HG03521 (cell line): ENCODE data around the gene TRPM4.
"Not testable (repeated sequence)": the region's sequence is repeated elsewhere in the genome, so short reads cannot be mapped to it uniquely, and the experiment has no call there.

Source experiments
- ATAC-seq: cut with Tn5 transposase; IDR thresholded peaks from one replicate; pipeline ENCODE4 v1.9.1; 2021; ENCODE audit warnings: mild to moderate bottlenecking, moderate library complexity; ENCODE audit not compliant: unreplicated experiment

The TRPM4 gene

DNA sequence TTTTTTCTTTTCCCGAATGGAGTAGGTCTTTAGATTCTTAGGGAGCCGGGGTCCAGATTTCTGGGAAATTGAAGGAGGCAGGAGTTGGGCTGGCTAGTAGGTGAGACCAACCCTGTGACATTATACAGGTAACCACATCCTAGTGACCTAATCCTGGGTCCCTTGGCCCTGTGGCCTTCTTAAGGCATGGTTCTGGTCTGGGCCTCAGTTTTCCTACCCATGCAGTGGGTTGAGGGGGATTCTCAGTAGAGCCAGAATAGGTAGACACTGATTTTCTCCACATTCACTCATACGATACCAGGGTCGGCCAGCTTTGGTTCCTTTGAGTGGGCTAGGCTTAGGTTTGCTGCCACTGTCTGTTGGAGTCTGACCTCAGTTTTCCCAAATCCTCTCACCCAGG, 31.0 kb upstream of the TRPM4 start:
- ATAC-seq = no peak

DNA sequence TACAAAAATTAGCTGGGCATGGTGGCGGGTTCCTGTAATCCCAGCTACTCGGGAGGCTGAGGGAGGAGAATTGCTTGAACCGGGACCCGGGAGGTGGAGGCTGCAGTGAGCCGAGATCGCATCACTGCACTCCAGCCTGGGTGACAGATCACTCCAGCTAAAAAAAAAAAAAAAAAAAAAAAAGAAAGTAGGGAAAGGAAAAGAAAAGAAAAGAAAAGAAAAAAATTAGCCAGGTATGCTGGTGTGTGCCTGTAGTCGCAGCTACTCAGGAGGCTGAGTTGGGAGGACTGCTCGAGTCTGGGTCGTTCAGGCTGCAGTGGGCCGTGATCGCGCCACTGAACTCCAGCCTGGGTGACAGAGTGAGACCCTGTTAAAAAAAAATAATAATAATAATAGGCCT, 30.4 kb upstream of the TRPM4 start:
- ATAC-seq = not testable (repeated sequence)

DNA sequence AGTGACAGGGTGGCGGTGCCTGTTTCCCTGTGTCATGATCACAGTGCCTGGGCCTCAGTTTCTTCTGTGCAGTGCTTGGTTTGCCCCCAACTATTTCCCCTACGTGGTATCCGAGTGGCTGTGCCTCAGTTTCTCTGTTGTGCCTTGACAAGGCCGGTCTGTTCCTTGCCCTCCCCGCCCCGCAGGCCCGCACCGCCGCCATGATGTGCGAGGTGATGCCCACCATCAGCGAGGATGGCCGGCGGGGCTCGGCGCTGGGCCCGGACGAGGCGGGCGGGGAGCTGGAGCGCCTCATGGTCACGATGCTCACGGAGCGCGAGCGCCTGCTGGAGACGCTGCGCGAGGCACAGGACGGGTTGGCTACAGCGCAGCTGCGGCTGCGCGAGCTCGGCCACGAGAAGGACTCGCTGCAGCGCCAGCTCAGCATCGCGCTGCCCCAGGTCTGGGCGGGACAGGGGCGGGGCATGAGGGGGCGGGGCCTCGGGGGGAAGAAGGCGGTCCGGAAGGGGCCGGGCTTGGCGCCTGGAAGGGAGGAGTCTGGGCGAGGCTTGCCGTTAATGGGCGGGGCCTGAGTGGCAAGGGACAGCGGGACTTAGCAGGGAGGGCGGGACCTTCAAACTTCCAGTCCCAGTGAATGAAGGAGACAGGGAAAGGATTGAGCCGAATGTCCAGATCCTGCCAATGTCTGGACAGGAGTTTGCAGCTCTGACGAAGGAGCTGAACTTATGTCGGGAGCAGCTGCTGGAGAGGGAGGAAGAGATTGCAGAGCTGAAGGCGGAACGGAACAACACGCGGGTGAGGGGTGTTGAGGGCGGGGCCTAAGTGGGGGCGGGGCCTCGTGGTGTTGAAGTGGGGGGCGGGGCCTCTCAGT, 29.7 kb upstream of the TRPM4 start:
- ATAC-seq = peak; percentile 81

DNA sequence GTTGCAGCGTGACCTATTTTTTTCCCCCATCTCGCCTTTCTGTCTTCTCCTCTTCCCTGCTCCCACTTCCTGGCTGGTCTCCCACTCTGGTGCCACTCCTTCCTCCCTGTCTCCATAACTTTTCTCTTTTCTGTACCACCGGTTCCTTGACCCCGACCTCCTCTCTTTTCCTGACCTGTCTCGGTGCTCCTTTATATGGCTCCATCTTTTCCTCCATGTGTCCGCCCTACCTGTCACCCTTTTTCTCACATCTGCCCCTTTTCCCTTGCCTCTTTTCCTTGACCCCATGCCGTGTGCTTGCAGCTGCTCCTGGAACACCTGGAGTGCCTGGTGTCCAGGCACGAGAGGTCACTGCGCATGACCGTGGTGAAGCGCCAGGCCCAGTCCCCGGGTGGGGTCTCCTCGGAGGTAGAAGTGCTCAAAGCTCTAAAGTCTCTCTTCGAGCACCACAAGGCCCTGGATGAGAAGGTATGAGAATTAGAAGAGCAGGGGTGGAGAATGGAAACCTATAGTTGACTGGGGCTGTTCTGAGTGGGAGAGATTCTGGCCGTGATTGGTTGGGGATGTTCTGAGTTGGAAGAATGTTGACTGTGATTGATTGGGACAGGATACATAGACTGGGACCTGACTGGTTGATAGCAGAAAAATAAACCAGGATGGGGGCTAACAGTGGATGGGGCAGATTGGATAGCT, 28.9 kb upstream of the TRPM4 start:
- no peak for ATAC-seq

DNA sequence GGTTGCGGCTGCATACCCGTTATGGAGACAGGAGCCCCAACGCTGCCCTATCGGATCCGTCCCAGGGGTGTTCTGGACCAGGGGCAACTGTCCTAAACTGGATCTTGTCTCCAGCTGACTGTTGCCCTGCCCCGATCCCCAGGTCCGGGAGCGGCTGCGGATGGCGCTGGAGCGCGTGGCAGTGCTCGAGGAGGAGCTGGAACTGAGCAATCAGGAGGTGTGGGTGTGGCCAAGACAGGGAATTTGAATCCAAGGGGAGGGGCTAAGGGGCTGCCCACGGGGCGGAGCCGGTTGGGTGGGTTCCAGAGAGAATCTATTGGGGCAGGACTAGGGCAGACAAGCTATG, 28.4 kb upstream of the TRPM4 start:
- no peak for ATAC-seq

DNA sequence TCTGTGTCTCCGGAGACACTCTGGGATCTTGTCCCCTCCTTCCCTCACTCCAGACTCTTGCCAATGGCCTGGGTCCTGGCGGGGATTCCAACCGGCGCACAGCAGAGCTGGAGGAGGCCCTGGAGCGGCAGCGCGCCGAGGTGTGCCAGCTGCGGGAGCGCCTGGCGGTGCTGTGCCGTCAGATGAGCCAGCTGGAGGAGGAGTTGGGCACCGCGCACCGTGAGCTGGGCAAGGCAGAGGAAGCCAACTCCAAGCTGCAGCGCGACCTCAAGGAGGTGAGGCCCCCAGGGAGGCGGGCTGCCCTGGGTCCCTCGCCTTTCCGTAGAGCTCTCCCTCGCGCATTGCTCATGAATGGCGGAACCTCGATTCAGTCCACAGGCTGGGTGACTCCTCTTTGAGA, 27.3 kb upstream of the TRPM4 start:
- ATAC-seq = no peak

DNA sequence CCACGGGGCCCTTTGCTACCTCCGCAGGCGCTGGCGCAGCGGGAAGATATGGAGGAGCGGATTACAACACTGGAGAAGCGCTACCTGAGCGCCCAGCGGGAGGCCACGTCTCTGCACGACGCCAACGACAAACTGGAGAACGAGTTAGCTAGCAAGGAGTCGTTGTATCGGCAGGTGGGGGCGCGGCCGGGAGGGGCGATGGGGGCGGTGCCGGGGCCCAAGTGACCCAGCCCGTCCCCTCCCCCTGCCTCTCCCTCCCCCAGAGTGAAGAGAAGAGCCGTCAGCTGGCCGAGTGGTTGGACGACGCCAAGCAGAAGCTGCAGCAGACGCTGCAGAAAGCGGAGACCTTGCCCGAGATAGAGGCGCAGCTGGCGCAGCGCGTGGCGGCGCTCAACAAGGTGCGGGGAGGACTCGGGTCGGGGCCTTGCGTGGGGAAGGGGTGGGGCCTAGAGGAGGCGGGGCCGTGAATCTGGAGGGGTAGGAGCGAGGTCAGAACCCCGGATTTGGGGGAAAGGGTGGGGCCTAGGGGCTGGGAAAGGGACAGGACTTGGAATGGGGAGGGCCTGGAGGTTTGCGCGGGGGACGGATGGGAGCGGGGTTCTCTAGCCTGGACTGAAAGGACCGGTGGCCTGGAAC, 24.5 kb upstream of the TRPM4 start:
- ATAC-seq = no peak

DNA sequence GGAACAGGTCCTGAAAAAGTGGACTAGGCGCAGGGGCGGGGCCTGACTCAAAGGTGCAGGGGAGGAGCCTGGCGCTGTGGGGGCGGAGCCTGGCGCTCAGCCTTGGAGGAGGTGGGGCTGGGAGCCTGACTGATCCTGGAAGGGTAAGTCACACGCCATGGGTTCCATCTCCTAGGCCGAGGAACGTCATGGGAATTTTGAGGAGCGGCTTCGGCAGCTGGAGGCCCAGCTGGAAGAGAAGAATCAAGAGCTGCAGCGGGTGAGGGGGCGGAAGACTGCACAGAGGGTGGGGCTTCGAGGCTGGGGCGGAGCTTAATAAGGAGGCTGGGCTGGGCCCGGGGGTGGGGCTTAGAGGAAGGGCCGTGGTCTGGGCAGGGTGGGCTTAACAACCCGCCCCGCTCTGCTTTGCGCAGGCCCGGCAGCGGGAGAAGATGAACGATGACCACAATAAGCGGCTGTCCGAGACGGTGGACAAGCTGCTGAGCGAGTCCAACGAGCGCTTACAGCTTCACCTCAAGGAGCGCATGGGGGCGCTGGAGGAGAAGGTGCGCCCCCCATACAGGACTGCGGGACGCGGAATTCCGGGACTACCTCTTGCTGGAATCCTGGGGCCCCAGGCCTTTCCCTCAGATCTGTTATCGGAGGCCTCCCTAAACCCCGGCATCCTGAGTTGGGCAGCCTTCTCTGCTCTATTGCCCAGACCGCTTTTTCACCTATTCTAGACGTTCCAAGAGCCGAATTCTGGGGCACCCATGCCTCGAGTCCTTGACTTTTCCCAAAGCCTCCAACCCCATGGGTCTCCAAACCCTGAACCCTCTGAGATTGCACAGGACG, 23.8 kb upstream of the TRPM4 start:
- no peak for ATAC-seq

DNA sequence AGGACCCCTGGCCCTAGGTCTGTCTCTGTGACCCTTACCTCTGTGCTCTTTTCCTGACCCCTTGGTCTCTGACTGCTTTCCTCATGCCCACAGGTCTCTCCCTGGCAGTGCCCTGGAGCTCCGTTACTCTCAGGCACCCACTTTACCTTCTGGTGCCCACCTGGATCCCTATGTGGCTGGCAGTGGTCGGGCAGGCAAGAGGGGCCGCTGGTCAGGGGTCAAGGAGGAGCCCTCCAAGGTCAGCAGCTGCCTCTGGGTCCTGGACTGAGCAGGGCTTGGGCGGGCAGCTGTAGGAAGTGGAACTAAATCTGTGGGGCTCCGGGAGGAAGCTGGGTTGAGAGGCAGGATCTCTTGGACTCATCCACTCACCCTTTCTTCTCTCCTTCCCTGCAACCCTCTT, 21.9 kb upstream of the TRPM4 start:
- ATAC-seq = no peak

DNA sequence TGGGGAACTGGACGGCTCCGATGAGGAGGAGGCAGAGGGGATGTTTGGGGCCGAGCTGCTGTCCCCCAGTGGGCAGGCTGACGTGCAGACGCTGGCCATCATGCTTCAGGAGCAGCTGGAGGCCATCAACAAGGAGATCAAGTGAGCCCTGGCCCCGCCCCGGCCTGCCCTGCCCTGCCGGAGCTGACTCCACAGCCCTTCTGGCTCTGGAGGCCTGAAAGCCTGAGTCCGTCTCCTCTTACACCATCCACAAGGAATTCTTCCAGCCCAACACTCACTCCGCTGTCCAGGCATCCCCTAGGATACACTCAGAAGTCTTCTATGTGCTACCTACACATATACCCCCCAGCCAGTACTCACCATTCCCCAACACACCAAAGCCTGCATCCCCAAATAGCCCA, 20.8 kb upstream of the TRPM4 start:
- ATAC-seq = no peak

DNA sequence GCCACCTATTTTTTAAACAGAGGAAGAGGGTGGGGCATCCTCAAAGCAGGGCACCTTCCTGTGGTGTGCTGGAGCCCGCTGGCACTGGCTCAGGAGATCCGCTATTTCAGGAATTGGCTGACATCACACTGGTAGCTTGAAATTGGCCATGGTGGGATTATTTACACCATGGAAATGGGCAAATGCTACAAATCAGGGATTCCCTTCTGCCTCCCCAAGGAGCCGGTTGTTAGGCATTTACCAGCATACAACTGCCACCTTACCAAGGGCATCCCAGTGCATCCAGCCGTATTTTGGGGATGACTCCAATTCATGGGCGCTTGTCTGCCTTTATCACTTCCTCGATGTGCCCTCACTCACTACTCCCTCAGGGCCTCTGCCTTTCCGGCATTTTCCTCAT, 16.6 kb upstream of the TRPM4 start:
- no peak for ATAC-seq

DNA sequence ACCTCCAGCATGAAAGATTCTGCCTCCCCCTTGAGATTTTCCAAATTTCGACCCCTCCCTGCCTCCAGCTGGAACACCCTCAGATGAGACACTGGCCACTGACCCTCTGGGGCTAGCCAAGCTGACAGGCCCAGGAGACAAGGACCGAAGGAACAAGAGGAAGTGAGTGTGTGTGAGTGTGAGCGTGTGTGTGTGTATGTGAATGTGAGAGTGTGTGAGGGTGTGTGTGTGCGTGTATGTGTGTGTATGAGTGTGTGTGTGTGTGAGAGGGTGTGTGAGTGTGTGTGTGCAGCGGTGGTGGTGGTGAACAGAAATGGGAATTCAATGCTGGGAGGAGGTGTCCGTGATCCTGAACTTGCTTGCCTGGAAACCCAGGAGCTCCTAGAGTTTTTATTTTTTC, 16.2 kb upstream of the TRPM4 start:
- ATAC-seq = no peak

DNA sequence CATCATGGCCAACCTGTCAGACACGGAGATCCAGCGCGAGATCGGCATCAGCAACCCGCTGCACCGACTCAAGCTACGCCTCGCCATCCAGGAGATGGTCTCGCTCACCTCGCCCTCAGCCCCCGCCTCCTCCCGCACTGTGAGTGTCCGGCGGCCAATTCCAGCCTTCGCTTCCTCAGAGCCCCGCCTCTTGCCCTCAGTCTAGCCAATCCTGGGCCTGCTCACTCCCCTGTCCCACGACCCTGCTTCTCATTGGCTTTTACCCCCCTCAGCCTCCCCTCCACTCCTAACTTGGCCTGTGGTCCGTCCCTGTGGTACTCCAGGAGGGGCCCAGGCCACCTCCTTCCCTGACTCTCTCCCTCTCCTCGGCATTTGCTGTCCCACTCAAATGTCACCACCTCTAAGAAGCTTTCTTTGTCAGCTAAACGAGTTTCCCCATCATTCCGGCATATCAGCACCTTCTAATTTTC, 14.7 kb upstream of the TRPM4 start:
- ATAC-seq = no peak

DNA sequence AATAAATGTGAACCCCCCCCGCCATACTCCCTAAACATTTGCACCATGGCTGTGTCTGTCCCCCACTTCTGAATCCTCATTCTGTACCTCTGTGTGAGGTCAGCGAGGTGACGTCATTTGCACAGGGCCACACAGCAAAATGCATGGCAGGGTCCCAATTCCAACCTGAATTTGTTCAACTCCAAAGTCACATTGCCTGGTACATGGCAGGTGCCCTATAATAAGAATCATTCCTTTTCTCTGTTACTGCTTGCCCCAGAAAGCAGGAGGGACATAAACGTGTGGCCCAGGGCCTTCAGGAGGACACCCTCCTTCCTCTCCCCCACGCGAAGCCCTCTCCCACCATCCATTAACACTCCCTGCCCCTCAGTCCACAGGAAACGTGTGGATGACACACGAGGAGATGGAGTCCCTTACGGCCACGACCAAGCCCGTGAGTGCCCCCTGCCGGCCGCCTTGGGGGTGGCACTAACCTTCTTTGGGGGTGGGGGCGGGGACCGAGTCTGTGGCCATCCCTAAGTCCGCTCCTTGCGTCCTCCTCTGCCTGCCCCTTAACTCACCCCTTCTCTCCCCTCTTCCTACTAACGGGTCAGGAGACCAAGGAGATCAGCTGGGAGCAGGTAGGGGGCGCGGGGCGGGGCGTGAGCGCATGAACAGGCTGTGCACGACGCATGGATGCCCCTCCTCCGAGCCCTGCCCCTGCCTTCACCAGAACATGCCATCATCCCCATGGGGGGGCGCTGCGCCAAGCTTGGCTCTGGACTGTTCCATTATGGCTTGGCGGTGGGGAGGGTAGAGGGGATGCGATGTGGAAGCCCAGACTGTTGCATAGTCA, 11.8 kb upstream of the TRPM4 start:
- ATAC-seq = no peak

DNA sequence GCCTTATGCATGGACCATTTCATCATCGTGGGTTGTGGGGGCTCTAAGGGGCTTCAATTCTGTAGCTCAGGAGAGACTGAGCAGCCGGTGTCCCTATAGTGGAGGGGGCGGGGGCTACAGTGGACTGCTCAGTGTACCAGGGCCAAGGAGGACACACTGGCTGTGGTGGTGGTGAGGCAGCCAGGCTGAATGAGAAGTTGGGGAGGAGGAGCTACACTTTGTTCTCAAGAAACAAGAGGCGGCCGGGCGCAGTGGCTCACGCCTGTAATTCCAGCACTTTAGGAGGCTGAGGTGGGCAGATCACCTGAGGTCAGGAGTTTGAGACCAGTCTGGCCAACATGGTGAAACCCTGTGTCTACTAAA, 11.2 kb upstream of the TRPM4 start:
- ATAC-seq = not testable (repeated sequence)

DNA sequence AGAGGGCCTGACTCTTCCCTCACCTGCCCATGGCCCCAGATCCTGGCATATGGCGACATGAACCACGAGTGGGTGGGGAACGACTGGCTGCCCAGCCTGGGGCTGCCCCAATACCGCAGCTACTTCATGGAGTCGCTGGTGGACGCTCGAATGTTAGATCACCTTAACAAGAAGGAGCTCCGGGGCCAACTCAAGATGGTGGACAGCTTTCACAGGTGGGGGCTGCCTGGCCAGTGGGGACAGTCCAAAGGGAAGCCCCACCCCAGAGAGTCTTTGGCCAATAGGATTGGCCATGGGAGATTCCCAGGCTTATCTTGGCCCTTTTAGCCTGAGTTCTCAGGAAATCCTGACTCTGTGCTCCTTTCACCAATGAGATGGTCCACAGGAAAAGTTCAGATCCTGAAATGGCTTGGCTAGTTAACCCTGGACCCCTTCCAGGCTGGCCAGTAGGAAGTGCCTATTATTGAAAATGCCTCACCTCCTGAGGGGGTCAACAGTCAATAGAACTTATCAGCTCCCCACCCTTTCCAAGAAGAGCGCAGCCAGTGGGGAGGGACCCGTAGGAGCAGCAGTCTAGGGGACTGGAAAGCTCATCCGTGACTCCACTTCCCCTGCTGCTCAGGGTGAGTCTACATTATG, 9.4 kb upstream of the TRPM4 start:
- ATAC-seq = no peak

DNA sequence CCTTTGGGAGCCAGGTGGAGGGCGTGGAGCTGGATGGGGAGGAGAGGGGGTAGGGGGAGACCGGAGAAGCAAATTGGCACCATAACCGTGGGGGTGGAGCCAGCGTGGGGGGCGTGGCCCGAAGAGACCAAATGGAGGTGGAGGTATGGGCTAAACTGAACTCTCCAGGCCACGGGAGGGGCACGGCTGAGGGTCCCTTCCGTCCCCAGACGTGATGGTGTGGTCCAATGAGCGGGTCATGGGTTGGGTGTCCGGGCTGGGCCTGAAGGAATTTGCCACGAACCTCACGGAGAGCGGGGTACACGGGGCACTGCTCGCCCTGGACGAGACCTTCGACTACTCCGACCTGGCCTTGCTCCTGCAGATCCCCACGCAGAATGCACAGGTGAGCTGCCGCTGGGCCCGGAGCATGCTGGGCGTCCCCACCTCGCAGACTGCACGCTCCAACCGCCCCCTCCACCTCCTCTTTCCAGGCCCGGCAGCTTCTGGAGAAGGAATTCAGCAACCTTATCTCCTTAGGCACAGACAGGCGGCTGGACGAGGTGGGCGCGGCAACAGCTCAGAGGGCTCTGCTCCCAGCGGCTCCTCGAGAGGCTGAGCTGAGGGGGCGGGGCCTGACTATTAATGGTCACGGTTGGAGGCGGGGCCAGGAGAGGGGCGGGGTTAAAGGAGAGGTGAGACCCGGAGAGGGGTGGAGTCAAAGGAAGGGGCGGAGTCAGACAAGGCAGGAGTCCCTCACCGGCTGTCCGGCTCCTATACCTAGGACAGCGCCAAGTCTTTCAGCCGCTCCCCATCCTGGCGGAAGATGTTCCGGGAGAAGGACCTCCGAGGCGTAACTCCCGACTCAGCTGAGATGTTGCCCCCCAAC, 8.6 kb upstream of the TRPM4 start:
- no peak for ATAC-seq

DNA sequence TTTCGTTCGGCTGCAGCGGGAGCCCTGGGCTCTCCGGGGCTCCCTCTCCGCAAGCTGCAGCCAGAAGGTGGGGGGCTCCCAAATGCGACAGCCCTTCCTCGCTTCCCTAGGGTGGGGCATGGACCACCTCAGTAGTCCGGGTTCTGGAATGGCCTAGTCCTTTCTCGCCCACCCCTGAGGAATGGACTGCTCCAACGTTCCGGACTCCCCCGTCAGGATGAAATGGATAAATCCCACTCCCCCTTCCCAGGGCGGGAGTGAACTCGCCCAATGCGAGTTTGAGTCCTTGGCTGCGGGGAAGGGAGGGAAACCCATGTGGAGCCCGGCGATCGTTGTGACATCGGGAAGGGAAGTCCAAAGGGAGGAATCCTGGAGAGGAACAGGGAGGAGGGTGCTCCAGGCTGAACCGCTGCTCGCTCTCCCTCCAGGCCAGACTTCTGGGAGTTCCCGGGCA, 7.9 kb upstream of the TRPM4 start:
- ATAC-seq = no peak
